Measurements from ENCODE around the gene KIAA1755.

The KIAA1755 gene

DNA sequence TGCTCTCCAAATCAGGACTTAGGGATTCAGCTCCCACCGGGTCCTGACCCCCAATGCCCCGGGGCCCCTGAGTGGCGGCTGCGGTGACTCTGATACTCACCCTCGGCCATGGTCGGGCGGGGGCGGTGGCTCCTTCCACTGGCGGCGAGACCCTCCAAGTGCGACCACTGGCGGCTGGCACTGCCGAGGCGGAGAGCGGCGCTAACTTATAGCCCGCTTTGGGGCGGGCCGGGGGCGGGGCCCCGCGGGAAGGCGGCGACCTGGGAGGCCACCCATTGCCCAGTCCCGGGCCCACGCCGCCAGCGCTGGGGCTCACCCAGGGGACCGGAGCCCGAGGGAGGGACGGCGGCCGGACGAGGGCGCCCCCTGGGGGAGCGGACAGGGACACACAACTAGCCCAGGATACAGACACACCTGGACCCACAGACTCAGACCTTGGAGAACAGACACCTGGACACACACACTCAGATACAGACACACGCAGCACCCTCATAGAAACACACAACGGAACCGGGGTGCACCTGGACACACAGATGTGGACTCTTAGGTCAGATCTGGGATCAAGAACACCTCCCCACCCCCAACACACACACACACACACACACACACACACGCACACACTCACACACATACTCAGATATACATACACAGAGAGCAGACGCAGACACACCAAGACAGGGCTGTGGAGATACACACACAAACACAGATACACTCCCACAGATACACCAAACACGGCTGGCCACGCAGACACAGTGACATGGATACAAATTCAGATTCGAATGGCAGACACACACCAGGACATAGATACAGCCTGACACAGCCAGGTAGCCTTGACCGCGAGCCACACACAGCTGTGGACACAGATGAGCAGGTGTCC lies 95.2 kb downstream of the KIAA1755 start, which contains the start of gene TGM2:
TSS of gene TGM2 (minus strand) at position 182 of the 877 bp plus-strand sequence. CDS start at position 110, 72 bp downstream.
- DNase-seq (ENCODE audit: low read depth), result no peak

GRCh38 chr20:38164624-38165088 lies 95.9 kb downstream of the KIAA1755 start:
- DNase-seq (ENCODE audit: low read depth), result no peak

GRCh38 chr20:38164069-38164468 lies 96.5 kb downstream of the KIAA1755 start:
- DNase-seq (ENCODE audit: low read depth), result no peak

GRCh38 chr20:38162878-38163875 lies 97.4 kb downstream of the KIAA1755 start:
- no peak for DNase-seq (ENCODE audit: low read depth)

DNA sequence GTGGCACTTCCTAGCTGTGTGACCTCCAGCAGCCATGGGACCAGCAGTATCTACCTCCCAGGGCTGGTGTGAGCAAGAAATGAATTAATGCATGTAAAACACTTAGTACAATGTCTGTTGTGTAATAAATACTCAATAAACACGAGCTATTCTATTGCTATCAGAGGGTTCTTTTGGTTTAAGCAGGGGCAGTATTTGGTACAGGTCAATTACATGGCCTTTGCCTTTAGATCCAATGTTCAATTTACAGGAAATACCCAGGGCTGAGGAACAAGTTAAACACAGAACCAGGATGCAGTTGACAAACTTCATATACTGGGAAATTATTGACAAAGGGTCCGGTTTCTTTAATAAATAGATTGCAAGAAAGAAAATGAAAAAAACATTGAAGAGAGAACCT lies 98.4 kb downstream of the KIAA1755 start:
- DNase-seq (ENCODE audit: low read depth), result no peak

DNA sequence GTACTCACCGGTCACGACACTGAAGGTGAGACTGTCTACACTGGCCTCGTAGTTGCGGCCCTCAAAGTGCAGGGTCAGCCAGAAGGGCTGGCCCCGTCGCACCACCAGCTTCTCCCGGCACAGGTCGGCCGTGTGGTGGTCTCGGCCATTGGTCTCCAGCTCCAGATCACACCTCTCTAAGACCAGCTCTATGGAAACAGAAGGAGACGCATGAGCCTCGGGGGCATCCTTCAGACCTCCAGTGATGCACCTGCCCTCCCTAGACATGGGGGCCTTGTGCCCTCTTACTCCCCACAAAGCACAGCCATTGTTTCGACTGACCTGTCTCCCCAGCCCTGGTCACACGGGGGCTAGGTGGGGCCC lies 99.1 kb downstream of the KIAA1755 start:
- DNase-seq (ENCODE audit: low read depth), result no peak

All from T follicular helper cell (primary cell).